GM10847 (cell line): ENCODE measurements around the gene RGS14.

Experiments
- POLR2A ChIP-seq: IDR thresholded peaks from 2 replicates; pipeline ENCODE4 v1.6.1; 2011; ENCODE audit not compliant: insufficient read length; ENCODE audit errors: extremely low read depth

The RGS14 gene, protein sequence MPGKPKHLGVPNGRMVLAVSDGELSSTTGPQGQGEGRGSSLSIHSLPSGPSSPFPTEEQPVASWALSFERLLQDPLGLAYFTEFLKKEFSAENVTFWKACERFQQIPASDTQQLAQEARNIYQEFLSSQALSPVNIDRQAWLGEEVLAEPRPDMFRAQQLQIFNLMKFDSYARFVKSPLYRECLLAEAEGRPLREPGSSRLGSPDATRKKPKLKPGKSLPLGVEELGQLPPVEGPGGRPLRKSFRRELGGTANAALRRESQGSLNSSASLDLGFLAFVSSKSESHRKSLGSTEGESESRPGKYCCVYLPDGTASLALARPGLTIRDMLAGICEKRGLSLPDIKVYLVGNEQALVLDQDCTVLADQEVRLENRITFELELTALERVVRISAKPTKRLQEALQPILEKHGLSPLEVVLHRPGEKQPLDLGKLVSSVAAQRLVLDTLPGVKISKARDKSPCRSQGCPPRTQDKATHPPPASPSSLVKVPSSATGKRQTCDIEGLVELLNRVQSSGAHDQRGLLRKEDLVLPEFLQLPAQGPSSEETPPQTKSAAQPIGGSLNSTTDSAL

DNA sequence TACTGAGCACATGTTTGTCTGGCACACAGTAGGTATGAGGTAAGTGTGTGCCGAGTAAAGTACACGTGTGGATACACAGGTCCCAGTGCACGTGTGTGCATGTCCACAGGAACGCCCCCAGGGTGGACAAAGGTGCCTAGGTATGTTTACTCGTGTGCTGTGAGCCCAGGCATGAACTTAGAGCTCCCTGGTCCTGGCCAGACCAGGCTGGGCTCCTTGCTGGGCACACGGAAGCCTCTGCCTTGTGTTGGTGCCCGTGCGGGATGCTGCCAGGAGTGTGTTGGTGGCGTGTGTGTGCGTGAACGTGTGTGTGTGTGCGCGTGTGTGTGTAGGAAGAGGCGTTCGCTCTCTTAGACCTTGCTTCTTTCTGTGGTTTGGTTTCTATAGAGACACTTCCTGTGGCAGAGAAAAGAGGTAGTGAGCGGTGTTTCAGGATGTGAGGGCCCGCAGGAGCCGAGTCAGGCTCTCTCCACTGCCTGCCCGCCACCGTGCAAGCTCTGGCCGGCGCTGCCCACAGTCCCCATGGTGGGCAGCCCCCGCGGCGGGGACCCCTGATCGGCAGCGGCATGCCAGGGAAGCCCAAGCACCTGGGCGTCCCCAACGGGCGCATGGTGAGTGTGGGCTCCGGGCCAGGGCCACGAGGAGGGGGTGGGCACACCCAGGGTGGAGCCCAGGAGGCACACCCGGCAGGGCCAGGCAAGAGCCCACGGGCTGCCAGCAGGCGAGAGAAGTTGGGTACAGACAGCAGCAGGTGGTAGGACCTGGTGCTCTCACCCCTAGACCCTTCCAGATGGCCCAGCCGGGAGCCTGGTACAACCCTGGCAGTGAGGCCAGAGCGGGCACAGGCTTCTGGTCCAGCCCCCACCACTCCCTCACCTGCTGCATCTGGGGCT is at the start of gene RGS14:
Gene RGS14, plus strand, starts transcription at position 466 of the 893 bp plus-strand sequence. Its CDS starts 101 bp downstream, at position 567.
- TF ChIP-seq POLR2A = peak; percentile 58

DNA sequence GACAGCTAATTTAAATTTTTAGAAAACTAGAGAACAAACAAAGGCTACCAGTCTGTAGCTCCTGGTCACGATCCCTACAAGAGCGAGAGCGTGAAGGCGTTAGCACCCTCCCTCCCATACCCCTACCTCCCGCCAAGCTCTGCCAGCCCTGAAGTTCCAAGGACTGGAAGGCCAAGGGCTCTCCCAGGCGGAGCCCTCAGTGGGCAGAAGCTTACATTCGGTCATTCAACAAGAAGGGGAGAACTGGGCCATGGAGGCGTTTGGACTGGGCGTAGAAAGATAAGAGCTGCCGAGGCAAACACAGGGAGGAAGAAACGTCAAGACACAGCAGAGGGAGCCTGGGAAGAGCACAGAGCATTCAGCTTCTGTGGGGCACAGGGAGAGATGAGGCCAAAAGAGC is 49.0 kb upstream of the RGS14 start:
- TF ChIP-seq POLR2A = no peak

DNA sequence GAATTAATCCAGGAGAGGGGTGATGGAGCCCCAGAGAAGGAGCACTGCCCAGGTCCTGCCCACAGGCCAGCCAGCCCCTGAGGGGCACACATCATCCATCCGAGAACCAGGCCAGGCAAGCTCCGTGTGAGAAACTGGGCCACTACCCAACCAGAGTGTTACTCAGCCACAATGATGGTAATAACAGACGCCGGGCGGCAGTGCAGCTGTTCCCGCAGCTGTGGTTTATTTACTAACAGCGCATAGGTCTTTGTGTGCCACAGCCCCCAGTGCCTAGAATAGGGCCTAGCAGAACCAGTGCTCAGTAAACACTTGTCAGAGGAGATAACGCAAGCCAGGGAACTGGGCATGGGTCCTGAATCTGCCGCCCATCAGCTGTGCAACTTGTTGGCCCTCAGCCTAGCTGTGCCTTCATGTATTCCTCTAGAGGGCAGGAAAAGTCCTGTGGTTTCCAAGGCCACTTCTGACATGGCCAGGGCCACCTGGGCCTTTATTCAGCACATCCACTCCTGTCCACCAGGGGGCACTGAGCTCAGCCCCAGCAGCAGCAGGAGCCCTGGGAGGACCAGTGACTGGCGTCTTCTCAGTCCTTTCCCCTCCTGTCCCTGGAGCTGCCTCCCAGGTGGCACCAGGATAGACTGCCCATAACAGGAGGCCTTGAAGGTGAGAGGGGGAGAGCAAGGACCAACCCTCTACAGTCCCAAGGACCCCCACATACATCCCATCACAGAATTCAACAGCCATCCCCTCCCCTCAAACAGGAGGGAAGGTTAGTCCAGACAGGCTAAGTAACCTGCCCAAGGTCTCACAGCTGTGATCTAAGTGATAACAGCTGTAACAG is 48.2 kb upstream of the RGS14 start:
- no peak for TF ChIP-seq POLR2A

DNA sequence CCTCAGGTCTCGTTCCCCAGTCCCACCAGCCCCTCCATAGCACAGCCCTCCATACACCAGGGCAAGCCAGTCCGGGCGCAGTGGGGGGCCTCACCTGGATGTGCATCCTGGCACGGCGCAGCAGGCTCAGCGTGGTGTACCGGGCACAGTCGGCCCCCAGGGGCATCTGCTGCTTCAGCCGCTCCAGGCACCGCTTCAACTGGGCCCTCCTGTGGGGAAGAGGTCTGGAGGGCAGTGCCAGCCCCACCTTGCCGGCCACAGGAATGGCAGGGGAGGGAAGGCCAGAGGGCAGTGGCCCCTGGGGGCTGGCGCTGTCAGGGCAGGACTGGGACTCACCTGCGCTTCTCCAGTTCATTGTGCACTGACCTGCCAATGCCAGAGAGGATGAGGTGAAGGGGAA is 47.4 kb upstream of the RGS14 start:
- no peak for TF ChIP-seq POLR2A

DNA sequence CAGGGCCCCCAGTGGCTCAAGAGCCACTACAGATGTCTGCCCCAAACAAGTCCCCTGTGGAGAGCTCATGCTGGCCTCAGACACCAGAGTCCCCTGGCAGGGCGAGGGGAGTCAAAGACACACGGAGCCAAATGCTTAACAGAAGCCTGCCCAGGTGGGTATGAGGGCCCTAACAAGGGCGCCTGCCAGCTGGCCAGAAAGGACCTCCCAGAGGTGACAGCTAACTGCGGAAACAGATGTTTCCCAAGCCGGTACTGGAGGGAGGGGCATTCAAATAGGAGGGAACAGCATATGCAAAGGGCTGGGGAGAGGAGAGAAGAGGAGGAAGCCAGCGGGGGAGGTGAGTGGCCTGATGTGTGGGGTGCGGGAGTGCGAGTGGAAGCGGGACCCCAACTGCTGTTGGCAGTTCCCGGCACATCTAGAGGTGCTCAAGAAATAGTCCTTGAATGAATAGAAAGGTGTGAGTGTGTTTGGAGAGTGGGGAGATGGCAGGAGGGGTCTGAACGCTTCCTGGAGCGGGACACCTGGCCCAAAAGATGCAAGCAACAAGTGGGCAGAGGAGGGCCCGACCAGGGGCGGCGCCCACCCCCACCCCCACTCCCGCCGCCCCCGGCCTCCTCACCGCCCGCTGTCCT is 46.9 kb upstream of the RGS14 start:
- peak; percentile 36 for TF ChIP-seq POLR2A

DNA sequence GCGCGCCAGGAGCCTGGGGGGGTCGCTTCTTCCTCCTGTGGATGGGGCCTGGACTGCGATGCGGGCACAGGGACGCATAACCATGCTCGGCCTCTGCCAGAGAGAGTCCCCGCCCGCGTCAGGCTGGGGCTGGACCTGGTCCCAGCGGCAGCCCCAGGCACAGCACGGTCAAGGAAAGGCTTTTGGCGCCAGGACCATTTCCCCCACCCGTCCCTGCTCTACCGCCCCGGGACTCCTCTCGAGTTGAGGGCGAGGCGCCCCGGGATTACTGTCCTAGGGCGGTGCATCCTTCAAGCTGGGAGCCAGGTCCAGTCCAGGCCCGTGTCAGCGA is 46.4 kb upstream of the RGS14 start:
- no peak for TF ChIP-seq POLR2A

DNA sequence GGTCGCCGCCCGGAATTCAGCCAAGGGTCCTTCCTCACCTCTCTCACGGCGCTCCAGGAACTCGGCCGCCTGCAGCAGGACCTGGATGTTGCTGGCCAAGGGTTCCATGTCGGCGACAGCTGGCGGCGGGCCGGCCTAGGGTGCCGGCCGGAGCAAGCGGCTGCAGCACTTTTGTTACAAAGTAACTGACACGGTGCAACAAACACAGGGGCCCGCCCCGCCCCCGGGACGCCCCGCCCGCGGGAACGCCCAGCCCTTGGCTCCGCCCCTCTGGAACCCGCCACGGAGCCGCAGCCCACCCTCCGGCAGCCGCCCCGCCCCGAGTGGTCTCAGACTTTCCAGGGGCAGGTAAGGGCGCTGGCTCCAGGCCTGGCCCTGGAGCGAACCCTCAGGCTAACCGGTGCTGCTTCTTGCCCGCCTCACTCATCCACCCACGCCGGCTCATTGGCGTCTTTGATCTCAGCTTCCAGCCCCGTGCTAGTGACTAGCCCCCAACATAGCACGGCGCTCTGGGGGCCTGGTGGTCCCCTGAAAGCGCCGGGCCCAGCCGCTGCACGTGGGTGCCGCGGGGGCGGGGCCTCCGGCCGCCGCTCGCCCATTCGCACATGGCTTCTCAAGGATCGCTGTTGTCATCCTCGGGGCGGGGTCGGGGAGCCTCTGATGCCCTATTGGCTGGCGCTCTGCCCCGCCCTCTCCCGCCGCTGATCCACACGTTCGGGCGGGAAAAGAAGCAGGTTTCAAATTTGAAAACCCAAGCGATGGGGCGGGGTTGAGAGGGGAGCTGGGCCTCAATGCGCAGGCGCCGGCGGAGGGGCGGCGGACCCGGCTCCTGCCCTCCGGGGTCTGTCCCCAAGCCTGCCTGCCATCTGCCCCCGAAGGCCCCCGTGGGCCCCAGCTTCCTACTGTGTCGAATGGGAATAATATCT is 45.7 kb upstream of the RGS14 start, which contains the start of gene MXD3:
Gene MXD3, minus strand, starts transcription at position 176 of the 926 bp plus-strand sequence. Its CDS starts 68 bp downstream, at position 108.
- peak; percentile 36 for TF ChIP-seq POLR2A

DNA sequence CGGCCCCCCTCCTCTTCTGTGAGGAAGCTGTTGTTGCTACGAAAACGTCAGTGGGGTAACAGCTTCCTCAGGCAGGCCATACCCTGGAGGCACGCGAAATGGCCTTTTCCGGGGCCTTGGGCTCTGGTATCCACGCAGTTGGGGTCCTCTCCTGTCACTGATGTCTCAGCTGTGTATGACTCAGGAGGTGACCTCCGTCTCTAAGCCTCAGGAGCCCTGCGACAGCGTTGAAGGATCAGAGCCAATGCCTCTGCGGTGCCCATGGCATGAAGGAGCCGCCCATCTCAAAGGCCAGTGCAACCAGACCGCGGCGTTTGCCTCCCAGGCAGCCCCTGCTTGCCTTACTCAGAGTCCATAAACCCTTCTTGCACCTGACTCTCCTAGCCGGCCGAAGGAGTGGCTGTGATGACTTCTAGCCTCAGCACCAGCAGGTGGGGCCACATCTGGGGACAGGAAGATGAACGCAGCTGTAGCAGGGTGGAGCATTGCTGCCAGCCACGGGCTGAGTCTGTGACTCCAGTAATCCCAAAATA is 45.0 kb upstream of the RGS14 start:
- peak; percentile 26 for TF ChIP-seq POLR2A

DNA sequence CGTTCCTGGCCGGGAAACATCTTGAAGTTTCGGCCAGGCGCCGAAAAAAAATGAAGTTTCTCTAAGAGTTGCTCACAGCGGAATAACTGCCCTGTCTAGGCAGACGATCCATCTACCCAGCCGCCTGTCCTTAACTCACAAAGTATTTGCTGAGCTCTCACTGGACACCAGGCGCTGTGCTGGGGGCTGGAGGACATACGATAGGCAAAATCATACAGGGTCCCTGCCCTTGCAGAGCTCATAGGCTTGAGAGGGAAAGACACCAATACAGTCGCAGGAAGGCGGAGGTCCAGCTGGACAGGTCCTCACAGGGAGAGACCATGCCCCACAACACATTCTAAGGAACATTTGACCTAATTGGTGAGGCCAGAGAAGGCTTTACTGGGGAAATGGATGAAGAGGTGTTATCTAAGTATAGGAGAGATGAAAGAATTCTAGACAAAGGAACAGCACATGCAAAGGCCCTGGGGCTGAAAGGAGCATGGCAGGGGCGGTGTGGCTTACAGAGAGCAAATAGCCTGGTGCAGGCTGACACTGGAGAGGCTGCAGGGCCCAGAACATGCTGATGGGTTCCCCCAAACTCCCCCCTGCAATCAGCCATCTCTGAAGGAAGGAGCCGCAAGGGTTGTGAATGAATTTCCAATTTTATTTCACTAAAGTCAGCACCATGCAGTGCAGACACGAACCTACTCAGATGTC is 44.0 kb upstream of the RGS14 start:
- no peak for TF ChIP-seq POLR2A

DNA sequence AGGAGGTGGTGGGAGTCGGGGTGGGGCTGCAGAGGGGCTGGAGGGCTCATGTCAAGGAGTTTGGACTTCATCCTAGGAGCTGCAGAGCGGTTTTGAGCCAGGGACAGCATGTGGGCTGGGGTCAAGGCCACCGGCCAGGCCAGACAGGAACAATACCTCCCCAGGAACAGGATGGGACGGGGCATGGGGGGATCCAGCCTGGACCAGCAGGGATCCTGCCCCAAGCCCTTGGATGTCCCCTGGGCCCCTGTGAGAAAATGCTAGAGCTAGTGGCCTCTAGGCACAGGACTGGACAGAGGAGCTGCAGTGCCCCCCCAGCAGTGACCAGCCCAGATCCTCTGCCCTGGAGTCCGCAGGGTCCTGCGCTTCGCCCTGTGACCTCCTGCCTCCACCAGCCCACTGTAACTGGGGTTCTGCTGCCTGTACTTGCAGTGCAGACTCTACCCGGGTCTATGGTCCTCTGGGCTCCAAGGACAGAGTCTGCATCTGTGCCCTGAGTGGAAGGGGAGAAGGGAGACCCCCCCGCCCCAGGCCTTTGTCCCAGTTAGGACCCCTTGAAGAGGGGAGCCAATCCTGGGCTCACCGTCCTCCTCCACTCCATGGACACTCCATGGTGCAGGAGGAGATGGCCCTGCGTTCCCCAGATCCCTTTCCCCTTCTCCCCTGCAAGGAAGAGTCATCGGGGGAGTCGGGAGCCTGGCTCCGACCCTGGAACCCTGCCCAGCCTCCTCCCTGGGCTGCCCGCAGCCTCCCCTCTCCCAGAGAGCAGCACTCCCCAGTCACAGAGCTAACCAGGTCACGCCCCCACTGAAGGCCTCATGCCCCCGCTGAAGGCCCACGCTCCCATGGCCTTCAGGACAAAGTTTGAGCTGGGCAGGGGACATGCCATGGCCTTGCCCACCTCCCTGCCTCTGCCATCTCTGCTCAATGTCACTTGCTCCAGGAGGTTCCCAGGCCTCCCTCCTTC is 43.1 kb upstream of the RGS14 start:
- TF ChIP-seq POLR2A = no peak

DNA sequence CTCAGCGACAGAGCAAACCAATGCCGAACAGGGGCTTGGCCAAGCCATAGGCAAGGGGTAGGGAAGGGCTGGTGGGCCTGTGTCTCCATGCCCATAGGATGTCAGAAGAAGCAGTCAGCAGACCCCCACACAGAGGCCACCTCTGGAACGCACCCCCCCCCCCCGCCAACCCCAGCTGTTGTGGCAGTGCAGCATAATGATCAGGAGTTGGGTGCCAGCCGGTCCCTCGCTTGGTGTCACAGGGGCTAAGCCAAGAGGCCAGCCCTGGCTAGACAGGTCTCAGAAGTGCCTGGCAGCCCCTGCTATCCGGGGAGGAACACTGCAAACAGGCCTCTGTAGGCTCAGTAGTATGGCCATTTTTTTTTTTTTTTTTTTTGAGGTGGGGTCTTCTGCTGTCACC is 42.3 kb upstream of the RGS14 start:
- TF ChIP-seq POLR2A = no peak
